Measurements from ENCODE around the gene RORC. TPM values are rescaled to one million over a fixed set of nuclear protein-coding genes. Genes with fewer than 3 reads are reported as not detected.

Gene RORC
- total and polyA plus RNA-seq, 2 donors from 2014 or later, result 19.1 to 34.5 TPM

- FAIRE-seq (no peak), DNase-seq (no peak)
- Histone ChIP-seq H3K27me3 (ENCODE audit: control insufficient read depth, insufficient read depth, low read length) (no peaks in the 10 kb centered on the region), H3K9me3 (ENCODE audit: control insufficient read depth in 2 of 3, insufficient read depth in 1 of 3, low read length in 3 of 3) (no peaks in the 10 kb centered on the region), H3K4me3 (ENCODE audit: low read length in 3 of 3) (peak overlapping the region in 2 of 3 donors; percentile 51 to 97), H3K9ac (ENCODE audit: low read length in 3 of 3) (peak overlapping the region in 1 of 3 donors; percentile 43), H3K4me1 (ENCODE audit: control insufficient read depth in 2 of 3, insufficient read depth in 2 of 3, low read depth in 1 of 3, low read length in 3 of 3) (peaks cover 0 to 30% (median 26%) of the 10 kb centered on the region in 3 donors), H3K27ac (ENCODE audit: low read depth in 2 of 2, low read length in 2 of 2) (peak overlapping the region in 1 of 2 donors; percentile 98), H3K36me3 (ENCODE audit: control insufficient read depth in 2 of 3, insufficient read depth in 3 of 3, low read length in 3 of 3) (peaks cover 0 to 5% (median 0%) of the 10 kb centered on the region in 3 donors)
- no peak for TF ChIP-seq CTCF (IDR thresholded peaks at IDR 0.05; ENCODE audit: borderline replicate concordance, extremely low read depth, insufficient read depth)
- intact Hi-C loops (cut with DNase I), result no loop called here
Measured at GRCh38 chr1:151830055-151830454, 1.5 kb downstream of the RORC start.

GRCh38 chr1:151829352-151830046, 2.1 kb downstream of the RORC start:
- Histone ChIP-seq H3K36me3 (ENCODE audit: control insufficient read depth in 2 of 3, insufficient read depth in 3 of 3, low read length in 3 of 3) (peaks cover 0 to 5% (median 0%) of the 10 kb centered on the region in 3 donors), H3K9me3 (ENCODE audit: control insufficient read depth in 2 of 3, insufficient read depth in 1 of 3, low read length in 3 of 3) (no peaks in the 10 kb centered on the region), H3K4me3 (ENCODE audit: low read length in 3 of 3) (peak overlapping the region in 1 of 3 donors; percentile 97), H3K4me1 (ENCODE audit: control insufficient read depth in 2 of 3, insufficient read depth in 2 of 3, low read depth in 1 of 3, low read length in 3 of 3) (peaks cover 0 to 30% (median 22%) of the 10 kb centered on the region in 3 donors), H3K27ac (ENCODE audit: low read depth in 2 of 2, low read length in 2 of 2) (no peak overlapping the region), H3K27me3 (ENCODE audit: control insufficient read depth, insufficient read depth, low read length) (no peaks in the 10 kb centered on the region), H3K9ac (ENCODE audit: low read length in 3 of 3) (peak overlapping the region in 1 of 3 donors; percentile 43)
- no peak for FAIRE-seq
- no peak for TF ChIP-seq CTCF (IDR thresholded peaks at IDR 0.05; ENCODE audit: borderline replicate concordance, extremely low read depth, insufficient read depth)
- DNase-seq, result no peak
- intact Hi-C loops (cut with DNase I), result no loop called here

- FAIRE-seq, result no peak
- H3K4me1 ChIP-seq (ENCODE audit: control insufficient read depth in 2 of 3, insufficient read depth in 2 of 3, low read depth in 1 of 3, low read length in 3 of 3), result peaks cover 0 to 26% (median 22%) of the 10 kb centered on the region in 3 donors
- no peaks in the 10 kb centered on the region for H3K9me3 ChIP-seq (ENCODE audit: control insufficient read depth in 2 of 3, insufficient read depth in 1 of 3, low read length in 3 of 3)
- no peak overlapping the region for H3K4me3 ChIP-seq (ENCODE audit: low read length in 3 of 3)
- no peaks in the 10 kb centered on the region for H3K27me3 ChIP-seq (ENCODE audit: control insufficient read depth, insufficient read depth, low read length)
- peaks cover 0 to 5% (median 0%) of the 10 kb centered on the region in 3 donors for H3K36me3 ChIP-seq (ENCODE audit: control insufficient read depth in 2 of 3, insufficient read depth in 3 of 3, low read length in 3 of 3)
- DNase-seq, result peak; percentile 84 to 87 (median 84)
- no peak for TF ChIP-seq CTCF (IDR thresholded peaks at IDR 0.05; ENCODE audit: borderline replicate concordance, extremely low read depth, insufficient read depth)
- H3K9ac ChIP-seq (ENCODE audit: low read length in 3 of 3), result peak overlapping the region in 1 of 3 donors; percentile 34
- intact Hi-C loops (cut with DNase I), result no loop called here
- H3K27ac ChIP-seq (ENCODE audit: low read depth in 2 of 2, low read length in 2 of 2), result no peak overlapping the region
Measured at GRCh38 chr1:151828921-151829320, 2.7 kb downstream of the RORC start.
